Lung (tissue), 12 donors: ENCODE measurements around the gene IMPACT. TPM values are rescaled to one million over a fixed set of nuclear protein-coding genes. Genes with fewer than 3 reads are reported as not detected.

Experiments used
- ATAC-seq: fragments of 200-7000 bp; cut with Tn5 transposase; one replicate; pipeline ENCODE4 v1.9.1; 2020; ENCODE audit warnings: moderate number of reproducible peaks; ENCODE audit not compliant: insufficient read depth, low FRiP score
- DNase-seq, 3 donors: peaks; one replicate each; pipeline ENCODE4 v3.0.0-alpha.2; 2013 to 2017
- H3K27ac ChIP-seq, 2 donors: one replicate each; pipeline ENCODE4 v1.5.1; 2013; ENCODE audit warnings: mild to moderate bottlenecking in 2 of 2, moderate library complexity in 2 of 2, control low read depth in 1 of 2, inconsistent platforms in 1 of 2, low read depth in 1 of 2, low read length in 1 of 2
- H3K27me3 ChIP-seq, 3 donors: one replicate each; pipeline ENCODE4 v1.5.1; 2013; ENCODE audit warnings: low read length in 2 of 3; ENCODE audit not compliant: control insufficient read depth in 3 of 3, insufficient read depth in 3 of 3
- H3K36me3 ChIP-seq, 4 donors: one replicate each; pipeline ENCODE4 v1.5.1; 2013; ENCODE audit warnings: low read length in 4 of 4, mild to moderate bottlenecking in 1 of 4, moderate library complexity in 1 of 4; ENCODE audit not compliant: control insufficient read depth in 4 of 4, insufficient read depth in 4 of 4
- H3K4me1 ChIP-seq, 5 donors: one replicate each; pipeline ENCODE4 v1.5.1; 2013; ENCODE audit warnings: low read length in 5 of 5, mild to moderate bottlenecking in 2 of 5, moderate library complexity in 1 of 5; ENCODE audit not compliant: control insufficient read depth in 5 of 5, insufficient read depth in 5 of 5
- H3K4me3 ChIP-seq: one replicate; pipeline ENCODE4 v1.5.1; 2013; ENCODE audit warnings: mild to moderate bottlenecking, control low read depth, moderate library complexity
- H3K9ac ChIP-seq, 2 donors: one replicate each; pipeline ENCODE4 v1.5.1; 2013; ENCODE audit warnings: low read length in 2 of 2, control low read depth in 1 of 2; ENCODE audit not compliant: insufficient read depth in 1 of 2
- H3K9me3 ChIP-seq, 4 donors: one replicate each; pipeline ENCODE4 v1.5.1; 2013; ENCODE audit warnings: low read length in 3 of 4, mild to moderate bottlenecking in 1 of 4, moderate library complexity in 1 of 4; ENCODE audit not compliant: control insufficient read depth in 4 of 4, insufficient read depth in 3 of 4
- CTCF ChIP-seq: IDR thresholded peaks from 2 replicates; pipeline ENCODE4 v1.5.1; 2012; ENCODE audit warnings: mild to moderate bottlenecking; ENCODE audit errors: control extremely low read depth, extremely low read depth
- WGBS, 2 donors: extraction: QIAGEN DNeasy Blood & Tissue Kit; methylation state at CpG; one replicate each; pipeline ENCODE4 v1.1.7; 2013; 5-methylcytosine and 5-hydroxymethylcytosine counted together
- polyA plus RNA-seq, 2 donors: library from polyadenylated mRNA; stranded (reverse); fragments of 200-250 nt; gene quantifications; one replicate each; pipeline ENCODE4 v1.2.1, GENCODE V29; 2013
- total RNA-seq, 2 donors: library from RNA; depleted of rRNA in 1 of 2; stranded (reverse); fragments of >200 nt in 1 of 2; gene quantifications; one replicate each; pipeline ENCODE4 v1.2.1, GENCODE V29; 2014 to 2021
- donor health status: control.
- donor health status: control.
- donor health status: Bipolar disorder and iron deficiency.
- donor health status: healthy.
- donor health status: DM: yes; HTN: yes; CAD: no.

Gene IMPACT
- total and polyA plus RNA-seq, 4 donors: 12.0 to 29.6 (median 25.0) TPM

DNA sequence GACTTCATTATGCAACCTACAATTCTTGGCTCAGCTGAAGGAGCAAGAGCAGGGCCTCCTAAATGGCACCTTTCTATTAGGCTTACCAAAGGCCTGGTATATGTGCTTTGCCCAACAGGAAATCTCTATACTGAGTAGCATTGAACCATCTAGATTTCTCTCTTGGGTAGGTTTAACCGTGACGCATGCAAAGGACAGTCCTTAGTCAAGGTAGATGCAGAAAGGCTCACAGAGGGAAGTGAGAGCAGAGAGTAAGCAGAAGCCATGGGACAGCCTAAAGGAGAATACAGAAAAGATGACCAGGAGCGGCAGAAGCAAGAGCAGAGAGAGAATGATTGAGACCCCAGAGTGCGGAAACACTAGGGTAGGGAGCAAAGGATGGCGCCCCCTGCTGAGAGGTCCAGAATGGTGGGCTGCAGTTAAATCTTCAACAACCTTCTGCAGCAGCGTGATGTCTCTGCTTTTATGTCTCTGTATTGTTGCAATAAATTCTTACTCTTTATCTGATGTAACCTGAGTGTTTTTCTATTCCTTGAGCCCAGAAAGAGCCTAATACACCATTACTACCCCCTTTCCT, 24.2 kb upstream of the IMPACT start:
- Histone ChIP-seq H3K27me3 (no peaks in the 10 kb centered on the region), H3K4me3 (no peak overlapping the region), H3K27ac (no peak overlapping the region), H3K36me3 (no peaks in the 10 kb centered on the region), H3K9ac (no peak overlapping the region), H3K4me1 (peaks cover 0 to 4% (median 0%) of the 10 kb centered on the region in 5 donors), H3K9me3 (peaks cover 0 to 1% (median 0%) of the 10 kb centered on the region in 4 donors)
- WGBS, 2 donors: 86% methylated on average over 6 of the region's 6 CpGs
- no peak for DNase-seq
- ATAC-seq: no peak
- TF ChIP-seq CTCF: no peak

DNA sequence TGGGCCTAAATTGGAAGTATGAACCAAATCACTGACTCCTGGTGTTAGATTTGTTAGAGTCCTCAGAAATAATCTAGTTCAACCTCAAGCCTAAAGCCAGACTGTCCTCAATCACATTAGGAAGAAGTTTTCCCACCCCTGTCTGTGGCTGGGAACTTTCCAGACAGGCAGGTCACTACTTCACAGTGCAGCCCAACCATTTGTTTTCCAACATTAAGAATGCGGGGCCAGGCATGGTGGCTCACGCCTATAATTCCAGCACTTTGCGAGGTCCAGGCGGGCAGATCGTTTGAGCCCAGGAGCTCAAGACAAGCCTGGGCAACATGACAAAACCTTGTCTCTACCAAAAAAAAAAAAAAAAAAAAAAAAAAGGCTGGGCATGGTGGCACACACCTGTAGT, 23.4 kb upstream of the IMPACT start:
- no peak for DNase-seq
- H3K27me3 ChIP-seq: no peaks in the 10 kb centered on the region
- TF ChIP-seq CTCF: no peak
- no peaks in the 10 kb centered on the region for H3K36me3 ChIP-seq
- WGBS, 2 donors: 88 to 91% methylated on average over 5 of the region's 5 CpGs
- H3K9ac ChIP-seq: no peak overlapping the region
- no peak for ATAC-seq
- no peak overlapping the region for H3K27ac ChIP-seq
- H3K9me3 ChIP-seq: peaks cover 0 to 1% (median 0%) of the 10 kb centered on the region in 4 donors
- H3K4me1 ChIP-seq: peaks cover 0 to 4% (median 0%) of the 10 kb centered on the region in 5 donors
- no peak overlapping the region for H3K4me3 ChIP-seq

DNA sequence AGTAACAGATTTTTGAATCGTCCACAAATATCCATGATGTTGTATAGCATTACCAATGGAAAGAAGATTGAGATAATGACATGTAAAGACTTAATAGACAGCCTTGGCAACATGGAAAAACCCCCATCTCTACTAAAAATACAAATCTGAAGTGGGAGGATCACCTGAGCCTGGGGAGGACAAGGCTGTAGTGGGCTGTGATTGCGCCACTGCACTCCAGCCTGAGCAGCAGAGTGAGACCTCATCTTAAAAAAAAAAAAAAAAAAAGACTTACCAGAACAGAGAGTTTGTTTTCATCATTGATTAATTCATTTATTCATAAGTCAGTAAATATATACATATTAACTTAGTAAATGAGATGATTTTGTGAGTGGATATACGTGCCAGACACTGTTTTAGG, 21.9 kb upstream of the IMPACT start:
- Histone ChIP-seq H3K36me3 (no peaks in the 10 kb centered on the region), H3K27me3 (no peaks in the 10 kb centered on the region), H3K27ac (no peak overlapping the region), H3K4me3 (no peak overlapping the region), H3K9ac (no peak overlapping the region), H3K9me3 (peaks cover 0 to 1% (median 0%) of the 10 kb centered on the region in 4 donors), H3K4me1 (no peaks in the 10 kb centered on the region)
- ATAC-seq (no peak), DNase-seq (no peak)
- WGBS, 2 donors: 83 to 90% methylated on average over 3 of the region's 3 CpGs
- TF ChIP-seq CTCF: no peak

GRCh38 chr18:24408496-24408895, 18.0 kb upstream of the IMPACT start:
- 89 to 97% methylated on average over 2 of the region's 2 CpGs for WGBS, 2 donors
- peaks cover 0 to 1% (median 0%) of the 10 kb centered on the region in 4 donors for H3K9me3 ChIP-seq
- H3K27me3 ChIP-seq: no peaks in the 10 kb centered on the region
- H3K4me3 ChIP-seq: no peak overlapping the region
- no peak overlapping the region for H3K27ac ChIP-seq
- no peaks in the 10 kb centered on the region for H3K4me1 ChIP-seq
- H3K36me3 ChIP-seq: no peaks in the 10 kb centered on the region
- H3K9ac ChIP-seq: no peak overlapping the region
- DNase-seq (no peak), ATAC-seq (no peak)
- TF ChIP-seq CTCF: no peak
